Activated T-cell treated with anti-CD3 and anti-CD28 coated beads for 1 hour (primary cell): ENCODE measurements around the gene ADARB1.

ENCODE experiments used
- DNase-seq: peaks from one replicate; pipeline ENCODE4 v3.0.0-alpha.2; 2020; ENCODE audit warnings: low read depth

Gene ADARB1

DNA sequence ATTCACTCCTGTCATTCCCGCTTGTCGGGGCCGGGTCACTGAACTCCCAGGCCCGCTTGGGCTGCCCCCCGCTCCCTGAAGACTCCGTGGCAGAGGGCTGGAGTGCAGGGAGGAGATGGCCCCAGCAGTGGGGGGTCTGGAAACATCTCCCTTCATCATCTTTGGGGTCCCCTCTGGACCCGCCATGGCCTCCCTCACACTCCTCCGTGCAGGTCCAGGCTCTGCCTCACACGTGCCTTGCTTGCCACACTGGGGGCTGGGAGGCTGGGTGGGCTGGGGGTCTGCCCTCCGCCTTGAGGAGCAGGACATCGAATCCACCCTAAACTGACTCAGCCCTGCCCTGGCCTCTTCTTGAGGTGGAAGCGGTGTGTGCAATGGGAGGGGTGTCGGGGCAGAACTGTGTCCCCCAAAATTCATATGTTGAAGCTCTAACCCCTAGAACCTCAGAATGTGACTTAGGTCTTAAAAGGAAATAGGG, 178.1 kb downstream of the ADARB1 start:
- DNase-seq: no peak

DNA sequence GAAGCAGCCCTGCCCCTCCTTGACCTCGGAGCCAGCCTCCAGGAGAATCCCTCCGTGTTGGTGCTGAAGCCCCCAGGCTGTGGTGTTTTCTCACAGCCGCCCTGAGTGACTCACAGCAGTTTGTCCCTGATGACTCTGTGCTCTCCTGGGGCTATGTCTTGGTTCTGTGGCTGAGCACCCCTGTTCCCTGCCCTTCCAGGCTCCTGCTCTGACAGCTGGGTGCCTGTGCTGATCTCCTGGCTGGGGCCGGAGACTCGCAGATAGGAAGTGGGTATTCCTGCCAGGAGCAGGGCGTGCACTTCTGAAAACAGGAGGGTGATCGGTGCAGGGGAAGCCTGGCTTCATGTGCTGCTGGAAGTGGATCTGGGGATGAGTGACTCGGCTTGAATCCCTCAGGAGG, 178.8 kb downstream of the ADARB1 start:
- no peak for DNase-seq

DNA sequence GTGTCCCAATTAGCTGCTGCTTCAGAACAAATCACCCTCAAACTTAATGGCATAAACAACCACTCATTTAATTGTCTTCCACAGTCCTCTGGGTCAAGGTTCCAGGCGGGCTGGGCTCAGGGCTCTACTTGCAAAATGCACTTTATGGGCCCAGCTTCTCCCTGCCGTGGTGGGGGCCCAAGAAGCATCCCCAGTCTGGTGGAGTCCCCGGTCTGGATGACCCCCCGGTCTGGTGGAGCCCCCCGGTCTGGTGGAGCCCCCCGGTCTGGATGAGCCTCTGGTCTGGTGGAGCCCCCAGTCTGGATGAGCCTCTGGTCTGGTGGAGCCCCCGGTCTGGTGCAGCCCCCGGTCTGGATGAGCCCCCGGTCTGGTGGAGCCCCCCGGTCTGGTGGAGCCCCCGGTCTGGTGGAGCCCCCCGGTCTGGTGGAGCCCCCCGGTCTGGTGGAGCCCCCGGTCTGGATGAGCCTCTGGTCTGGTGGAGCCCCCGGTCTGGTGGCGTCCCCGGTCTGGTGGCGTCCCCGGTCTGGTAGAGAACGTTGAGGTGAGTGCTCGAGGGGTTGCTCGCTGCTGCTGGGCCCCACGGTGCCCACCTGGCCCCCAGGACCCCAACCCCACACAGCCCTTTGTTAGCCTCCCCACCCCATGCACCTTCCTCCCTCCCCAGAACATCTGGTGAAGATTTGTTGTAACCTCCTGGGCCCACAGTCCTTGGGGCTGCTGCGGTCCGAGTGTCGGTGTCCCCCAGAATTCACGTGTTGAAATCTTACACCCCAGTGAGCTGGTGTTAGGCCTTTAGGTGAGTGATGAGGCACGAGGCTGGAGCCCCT, 179.5 kb downstream of the ADARB1 start:
- DNase-seq: no peak

DNA sequence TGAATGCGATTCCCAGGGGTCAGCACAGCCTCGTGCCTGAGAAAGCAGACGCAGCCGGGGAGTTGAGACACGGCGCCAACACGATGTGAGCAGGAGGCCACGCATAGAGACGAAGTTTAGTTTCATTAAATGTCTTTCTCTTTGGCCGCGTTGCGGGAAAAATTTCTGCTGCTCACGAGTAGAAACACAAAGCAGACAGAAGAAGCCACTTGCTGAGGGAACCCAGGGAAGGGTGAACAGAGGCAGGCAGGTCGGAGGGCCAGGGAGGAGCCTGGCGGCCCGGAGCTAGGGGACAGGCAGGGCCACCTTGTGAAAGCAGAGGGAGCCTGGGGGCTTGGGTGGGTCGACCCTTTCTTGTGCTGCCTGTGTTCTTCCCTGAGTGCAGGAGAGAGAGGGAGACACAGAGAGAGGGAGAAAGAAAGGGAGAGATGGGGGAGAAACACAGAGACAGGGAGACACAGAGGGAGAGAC, 180.1 kb downstream of the ADARB1 start:
- DNase-seq: no peak

DNA sequence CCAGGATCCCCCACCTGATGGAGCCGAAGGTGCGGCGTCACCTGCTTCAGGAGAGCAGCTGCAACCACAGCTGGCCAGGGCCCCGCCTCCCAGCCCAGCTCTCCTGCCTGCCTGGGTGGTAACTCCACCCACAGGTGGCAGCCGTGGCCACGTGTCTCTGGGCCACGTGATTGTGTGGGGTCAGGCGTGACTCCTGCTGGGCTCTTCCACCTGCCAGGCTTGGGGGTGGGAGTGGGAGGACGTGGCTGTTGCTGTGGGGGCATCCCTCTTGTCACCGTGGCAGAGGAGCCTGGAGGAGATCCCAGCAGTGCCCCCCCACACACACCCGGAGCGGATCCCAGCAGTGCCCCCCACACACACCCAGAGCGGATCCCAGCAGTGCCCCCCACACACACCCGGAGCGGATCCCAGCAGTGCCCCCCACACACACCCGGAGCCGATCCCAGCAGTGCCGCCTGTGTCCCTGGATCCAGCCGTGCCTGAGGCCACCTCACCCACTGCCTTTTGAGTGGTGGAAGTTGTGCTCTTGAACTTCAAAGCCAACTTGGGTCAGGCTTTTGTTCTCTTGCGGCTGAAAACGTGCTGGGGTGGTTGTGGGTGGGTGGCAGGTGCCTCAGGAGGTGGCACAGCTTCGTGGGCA, 181.1 kb downstream of the ADARB1 start:
- DNase-seq: no peak

DNA sequence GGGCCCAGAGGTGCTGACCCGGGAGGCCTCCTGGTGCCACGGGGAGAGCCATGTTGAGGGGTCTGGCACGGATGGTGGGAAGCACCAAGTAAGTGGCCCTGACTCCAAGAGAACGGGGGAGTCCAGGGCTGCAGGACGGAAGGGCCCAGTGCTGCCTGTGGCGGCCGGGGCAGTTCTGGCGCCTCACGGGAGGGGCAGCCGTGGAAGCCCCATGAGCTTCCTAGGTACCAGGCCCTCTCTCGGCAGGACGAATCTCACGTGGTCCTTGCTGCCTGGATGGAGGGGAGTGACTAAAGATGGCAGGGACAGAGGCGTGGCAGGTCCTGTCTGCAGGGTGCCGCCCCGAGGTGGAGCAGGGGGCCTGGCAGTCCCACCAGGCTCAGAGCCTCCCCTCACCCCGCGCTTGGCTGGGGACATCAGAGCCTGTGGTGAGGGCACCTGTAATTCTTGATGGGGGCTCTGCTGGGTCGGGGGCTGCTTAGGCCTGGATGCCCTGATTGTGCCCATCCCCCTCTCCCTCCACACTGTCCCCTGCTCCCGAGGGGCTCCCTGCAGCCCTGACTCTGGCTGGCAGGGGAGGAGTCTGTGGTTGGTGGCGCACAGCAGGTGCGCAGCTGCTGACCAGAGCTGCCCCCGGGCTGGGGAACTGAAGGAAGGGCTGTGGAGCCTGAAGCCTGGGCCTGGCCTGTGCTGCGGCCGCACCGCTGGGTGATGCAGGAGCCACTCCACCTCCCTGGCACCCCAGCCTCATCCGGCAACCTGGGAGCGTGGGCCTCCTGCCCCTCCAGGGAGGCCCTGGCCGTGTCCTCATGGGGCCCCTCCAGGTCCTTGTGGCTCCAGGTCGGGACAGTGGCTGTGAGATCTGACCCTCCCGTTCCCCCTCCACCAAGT, 181.9 kb downstream of the ADARB1 start:
- no peak for DNase-seq

DNA sequence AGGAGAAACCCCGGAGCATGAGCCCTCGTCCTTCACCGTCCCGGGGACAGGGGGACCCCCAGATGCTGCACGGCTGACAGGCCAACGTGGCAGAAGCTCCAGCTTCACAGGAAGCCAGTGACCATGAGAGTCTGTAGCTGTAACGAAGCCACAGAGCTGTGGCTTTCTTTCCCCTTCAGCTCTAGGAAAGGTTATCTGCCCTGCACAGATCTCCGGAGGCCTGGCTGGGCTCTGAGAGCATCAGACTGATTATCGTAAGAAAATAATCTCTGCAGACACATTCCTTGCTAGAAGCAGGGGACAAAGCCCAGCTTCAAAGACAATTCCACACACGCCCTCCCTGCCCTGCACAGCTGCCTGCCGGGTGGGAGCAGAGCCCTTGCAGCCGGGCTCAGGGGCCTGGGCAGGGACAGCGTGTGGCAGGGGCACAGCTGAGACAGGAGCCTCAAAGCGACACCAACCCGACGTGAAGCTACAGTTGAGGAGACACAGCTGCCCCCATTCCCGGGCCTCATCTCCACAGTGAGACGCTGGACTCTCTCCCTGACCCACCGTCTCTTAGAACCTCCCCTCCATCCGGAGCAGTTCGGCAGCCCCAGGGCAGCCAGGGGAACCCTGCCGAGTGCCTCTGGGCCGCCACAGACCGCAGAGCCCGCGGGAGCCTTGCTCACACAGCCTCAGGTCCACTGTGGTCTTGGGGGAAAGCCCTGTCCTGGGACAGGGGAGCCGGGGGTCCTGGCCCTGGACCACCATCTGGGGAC, 182.7 kb downstream of the ADARB1 start:
- DNase-seq: no peak

DNA sequence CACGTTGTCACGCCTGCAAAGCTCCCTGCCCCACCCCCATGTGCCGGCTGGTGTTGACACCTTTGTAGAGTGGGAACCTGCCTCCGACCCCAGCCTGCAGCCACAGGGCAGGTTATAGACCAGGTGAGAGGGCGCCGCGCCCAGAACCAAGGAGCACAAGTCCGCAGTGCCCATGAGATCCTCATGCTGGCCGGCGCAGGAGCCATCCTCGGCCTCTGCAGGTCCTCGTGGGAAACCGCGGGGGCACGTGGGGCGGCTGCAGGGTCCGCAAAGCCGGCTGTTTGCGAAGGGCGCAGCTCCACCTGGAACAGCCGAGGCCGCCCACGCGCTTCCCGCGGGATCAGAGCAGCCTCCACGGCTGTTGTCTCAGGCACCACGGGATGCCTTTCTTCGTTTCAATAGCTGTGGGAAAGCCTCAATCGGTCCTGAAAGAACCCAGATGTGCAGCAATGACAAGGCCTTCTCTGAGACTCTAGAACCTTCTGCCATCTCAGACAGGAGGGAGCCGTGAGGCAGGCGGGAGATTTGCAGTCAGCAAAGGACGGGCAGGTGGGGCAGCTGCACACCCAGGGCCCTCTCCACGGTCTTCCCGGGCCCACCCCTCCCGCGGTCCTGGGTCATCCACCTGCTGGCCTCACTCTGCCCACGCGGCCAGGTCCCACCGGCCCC, 183.4 kb downstream of the ADARB1 start:
- DNase-seq: no peak

DNA sequence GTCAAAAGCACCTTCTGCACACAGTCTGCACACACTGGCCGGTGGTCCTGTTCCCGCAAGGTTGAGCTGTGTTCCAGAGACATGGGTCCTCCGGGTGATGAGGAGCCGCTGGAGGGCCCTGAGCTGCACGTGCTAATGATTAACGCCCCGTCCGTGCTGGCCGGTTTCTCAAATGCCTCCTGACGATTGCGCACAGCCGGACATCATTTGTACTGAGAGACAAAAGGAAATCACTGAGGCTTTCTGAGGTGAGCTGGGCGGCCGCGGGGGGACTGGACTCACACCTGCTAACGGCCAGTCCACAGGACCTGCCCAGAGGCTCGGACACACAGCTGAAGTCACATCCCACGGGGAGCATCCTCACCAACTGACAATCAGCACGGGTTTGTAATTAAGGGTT, 184.1 kb downstream of the ADARB1 start:
- DNase-seq: no peak

DNA sequence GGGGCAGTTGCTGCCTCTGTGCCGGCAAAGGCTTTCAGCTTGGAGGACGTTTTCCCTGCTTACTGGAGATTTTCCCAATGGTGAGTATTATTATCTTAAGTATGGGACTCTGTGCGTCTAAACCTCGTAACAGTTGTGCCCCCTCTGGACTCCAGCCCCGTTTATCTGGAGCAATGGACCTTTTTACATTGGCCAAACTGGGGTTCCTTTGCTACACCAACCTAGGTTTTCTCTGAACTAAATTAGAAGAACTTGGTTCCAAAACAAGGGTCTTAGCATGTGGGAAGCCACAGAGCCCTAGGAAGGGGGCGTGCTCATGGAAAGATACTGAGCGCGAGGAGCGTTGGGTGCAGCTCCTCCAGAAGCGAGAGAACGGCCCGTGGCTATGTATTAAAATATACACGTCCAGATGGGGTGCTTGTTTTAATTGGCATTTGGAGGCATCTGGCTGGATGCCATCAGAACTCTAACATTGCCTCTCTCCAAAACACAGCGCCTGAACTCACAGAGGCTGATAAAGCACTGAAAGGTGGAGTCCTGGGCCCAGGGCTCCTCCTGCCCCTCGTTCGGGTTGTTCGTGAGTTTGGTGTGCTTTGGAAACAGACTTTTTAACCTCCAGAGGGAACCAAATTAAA, 184.9 kb downstream of the ADARB1 start:
- DNase-seq: no peak

DNA sequence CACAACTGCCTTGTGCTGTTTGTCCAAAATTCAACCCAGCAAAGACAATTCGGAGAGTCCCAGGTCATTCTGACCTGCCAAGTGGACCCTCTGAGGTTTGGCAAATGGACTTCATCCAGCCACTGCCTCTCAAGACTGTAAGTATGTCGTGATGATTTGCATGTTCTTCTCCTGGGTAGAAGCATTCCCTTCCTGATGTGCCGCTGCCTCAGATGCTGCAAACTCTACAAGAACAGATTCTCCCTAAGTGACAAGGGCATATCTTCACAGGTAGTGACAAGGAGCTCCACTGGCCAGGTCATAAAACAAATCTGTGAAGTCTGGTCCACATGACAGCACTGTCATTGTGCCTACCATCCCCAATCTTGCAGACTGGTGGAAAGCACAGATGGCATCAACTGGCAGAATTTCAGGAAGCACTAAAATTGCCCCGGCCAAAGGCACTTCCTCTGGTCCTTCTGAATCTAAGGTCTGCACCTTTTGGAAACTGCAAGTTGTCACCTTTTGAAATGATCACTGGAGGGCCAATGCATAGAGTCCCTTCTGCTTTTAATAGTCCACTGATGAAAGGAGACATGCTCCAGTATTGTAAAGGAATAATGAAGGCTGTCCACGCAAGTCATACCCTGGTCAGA, 185.9 kb downstream of the ADARB1 start:
- no peak for DNase-seq

DNA sequence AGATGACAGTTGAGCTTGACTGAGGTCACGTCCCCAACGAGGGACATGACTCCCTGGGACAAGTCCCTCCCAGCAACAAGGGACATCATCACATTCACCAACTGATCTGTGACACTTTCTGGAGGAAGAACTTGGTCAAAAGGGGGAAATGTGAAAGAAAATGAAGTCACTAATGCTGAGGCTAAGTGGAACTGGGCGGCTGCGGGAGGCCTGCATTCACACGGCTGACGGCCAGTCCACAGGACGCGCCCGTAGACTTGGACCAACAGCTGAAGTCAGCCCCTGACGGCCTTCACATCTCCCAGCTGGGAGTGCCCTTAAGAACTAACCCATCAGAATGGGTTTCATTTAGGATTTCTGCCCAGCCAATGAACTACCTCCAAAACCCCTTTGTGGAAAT, 186.7 kb downstream of the ADARB1 start:
- no peak for DNase-seq

DNA sequence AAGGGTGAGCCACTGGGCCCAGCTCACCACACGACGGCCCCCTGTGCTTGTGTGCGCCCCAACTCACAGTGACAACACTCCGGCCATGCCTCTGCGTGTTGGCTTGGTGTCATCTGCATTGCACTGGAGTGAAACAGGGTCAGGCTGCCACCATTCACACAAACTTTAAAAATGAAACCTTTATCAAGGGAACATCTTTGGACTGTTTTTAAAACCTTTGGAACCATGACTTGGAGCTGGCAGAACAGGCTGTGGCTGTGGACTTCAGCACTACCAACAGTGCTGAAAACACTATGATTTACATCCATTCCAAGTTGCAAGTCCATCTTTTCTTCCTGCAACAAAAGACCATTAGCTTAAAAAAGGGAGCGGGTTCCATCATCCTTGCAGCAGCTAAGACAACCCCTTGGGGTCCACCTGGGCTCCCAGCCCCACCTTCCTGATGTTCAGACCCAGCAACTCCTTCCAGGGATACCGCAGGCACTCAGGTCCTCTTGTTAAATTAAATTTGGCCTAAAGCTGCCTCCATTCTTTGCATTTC, 187.7 kb downstream of the ADARB1 start:
- no peak for DNase-seq

DNA sequence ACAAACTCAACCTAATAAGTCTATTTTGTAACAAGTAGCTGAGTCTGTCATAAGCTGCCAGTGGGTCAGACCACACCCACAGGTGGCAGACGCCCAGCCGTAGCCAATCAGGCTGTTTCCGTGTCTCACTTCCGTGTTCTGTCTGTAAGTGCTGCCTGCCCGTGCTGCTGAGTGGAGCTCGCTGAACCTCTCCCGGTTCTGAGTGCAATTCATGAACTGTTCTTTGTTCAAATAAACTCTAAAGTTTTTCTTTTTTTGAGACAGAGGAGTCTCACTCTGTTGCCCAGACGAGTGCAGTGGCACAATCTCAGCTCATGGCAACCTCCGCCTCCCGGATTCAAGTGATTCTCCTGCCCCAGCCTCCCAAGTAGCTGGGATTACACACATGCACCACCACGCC, 188.2 kb downstream of the ADARB1 start:
- DNase-seq: no peak

DNA sequence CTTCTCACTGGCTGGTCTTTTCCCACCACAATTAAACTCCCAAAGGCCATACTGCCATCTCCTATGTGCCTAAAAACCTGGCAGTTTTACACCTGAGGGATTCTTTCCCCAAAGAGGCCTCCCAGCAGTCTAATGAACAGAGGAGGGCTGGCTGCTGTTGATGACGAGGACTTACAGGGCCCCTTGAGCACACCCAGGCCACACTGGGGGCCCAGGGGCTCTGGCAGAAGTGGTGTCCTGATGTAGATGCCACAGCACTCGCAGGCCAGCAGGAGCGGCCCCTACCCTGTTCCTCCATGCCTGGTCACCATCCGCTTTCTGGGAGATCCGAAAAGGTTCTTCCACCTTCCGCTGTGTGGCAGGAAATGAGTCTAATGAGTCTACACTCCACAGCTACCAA, 189.2 kb downstream of the ADARB1 start:
- no peak for DNase-seq

DNA sequence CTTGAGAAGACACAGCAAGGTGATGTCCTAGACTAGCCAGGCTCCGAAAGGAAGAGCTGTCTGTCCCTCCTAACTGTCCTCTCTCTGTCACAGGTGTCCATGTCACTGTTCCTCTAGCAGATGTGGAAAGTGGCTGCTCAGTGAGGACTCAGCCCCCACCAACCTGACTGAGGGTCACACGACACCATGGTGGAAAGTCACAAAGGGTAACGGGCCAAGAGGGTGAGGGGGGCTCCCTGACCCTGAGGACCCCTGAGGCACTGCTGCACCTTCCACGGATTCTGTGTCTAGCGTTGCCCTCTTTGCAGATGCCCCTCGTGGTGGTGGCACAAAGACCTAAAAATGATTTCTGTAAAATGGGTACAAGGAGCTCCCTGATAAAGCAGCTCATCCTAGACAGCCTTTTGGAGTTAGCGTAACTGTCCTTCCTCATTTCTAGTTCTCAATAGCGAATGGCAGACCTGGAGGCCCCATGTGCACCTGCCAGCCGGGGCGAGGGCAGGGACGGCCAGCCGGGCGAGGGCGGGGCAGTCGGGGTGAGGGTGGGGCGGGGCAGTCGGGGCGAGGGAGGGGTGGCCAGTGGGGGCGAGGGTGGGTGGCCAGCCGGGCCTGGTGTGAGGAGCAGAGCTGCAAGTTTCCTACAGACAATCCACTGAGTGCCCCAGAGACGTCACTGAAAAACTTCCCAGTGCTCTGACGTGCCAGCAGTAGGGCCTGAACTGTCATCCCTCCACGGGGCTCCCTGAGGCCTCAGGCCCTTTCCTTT, 189.9 kb downstream of the ADARB1 start:
- no peak for DNase-seq

DNA sequence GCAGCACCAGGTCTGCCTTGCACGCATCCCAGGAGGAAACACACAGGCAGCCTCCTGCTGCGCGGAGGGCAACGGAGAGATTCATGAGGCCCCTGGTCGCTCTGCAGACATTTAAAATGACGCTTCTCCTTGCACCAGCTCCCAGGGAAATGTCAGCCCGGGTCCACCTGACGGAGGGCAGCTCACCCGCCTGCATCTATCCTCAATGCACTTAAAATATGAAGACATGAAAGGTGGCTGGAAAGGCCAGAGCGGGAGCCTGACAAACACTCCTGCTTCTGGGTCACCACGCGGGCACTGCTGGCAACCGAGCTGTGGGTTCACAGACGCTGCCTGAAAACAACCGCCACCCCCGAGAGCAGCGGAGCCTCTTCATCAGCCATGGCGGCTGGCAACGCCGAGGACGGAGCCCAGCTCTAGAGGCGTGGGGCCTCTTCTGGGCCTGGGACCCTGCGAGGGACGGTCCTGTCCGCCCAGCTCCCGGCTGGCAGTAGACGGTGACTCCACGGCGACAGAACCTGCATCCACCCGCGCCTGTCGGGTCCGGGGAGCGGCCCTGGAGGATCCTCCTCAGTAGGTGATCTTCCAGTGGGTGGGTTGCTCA, 190.6 kb downstream of the ADARB1 start:
- DNase-seq: no peak

DNA sequence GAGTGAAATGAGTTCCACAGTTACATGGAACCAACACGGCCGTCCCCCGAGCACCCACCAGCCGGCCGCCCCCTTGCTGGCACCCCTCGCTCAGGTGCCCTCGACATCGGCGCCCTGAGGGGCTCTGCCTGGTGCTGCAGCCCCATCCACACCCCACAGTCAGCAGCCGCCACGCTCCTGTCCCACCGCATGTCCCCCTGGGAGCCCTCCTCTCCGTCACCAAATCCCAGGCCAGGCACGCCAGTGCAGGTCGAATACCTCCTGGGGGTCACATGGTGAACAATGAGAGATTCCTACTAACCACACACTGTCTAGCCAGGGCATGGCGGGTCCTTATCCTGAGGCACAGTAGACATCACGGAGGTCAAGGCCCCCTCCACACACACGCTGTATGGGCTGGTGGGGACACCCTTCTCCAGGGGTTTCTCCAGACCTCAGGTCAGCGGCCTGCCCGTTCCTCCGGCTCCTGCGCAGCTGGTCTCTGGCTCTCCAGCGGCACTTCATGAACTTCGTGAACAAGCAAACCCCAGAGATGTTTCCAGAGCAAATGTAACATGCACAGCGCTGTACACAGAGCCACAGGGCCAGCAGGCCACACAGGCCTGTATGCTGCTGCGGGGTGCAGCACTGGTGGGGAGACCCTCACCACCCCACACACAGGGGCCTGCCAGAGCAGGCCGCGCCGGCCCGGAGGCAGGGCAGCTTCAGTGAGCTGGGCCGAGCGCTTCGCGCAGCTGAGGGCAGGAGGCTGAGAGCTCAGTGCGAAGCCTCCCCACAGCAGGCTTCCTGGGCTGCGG, 191.5 kb downstream of the ADARB1 start:
- DNase-seq: no peak
